Renal cortical epithelial cell (primary cell): ENCODE measurements around the gene PPP4R1. TPM values are rescaled to one million over a fixed set of nuclear protein-coding genes. Genes with fewer than 3 reads are reported as not detected.
"Not testable (repeated sequence)": the region's sequence is repeated elsewhere in the genome, so short reads cannot be mapped to it uniquely, and the experiment has no call there.

Experiments used
- DNase-seq: peaks from one replicate; pipeline ENCODE4 v3.0.0-alpha.2; 2011; ENCODE audit warnings: low read depth
- total RNA-seq: library from RNA; depleted of rRNA; stranded (reverse); fragments of >200 nt; gene quantifications from 2 replicates; pipeline ENCODE4 v1.2.3, GENCODE V29; 2014

Gene PPP4R1, protein sequence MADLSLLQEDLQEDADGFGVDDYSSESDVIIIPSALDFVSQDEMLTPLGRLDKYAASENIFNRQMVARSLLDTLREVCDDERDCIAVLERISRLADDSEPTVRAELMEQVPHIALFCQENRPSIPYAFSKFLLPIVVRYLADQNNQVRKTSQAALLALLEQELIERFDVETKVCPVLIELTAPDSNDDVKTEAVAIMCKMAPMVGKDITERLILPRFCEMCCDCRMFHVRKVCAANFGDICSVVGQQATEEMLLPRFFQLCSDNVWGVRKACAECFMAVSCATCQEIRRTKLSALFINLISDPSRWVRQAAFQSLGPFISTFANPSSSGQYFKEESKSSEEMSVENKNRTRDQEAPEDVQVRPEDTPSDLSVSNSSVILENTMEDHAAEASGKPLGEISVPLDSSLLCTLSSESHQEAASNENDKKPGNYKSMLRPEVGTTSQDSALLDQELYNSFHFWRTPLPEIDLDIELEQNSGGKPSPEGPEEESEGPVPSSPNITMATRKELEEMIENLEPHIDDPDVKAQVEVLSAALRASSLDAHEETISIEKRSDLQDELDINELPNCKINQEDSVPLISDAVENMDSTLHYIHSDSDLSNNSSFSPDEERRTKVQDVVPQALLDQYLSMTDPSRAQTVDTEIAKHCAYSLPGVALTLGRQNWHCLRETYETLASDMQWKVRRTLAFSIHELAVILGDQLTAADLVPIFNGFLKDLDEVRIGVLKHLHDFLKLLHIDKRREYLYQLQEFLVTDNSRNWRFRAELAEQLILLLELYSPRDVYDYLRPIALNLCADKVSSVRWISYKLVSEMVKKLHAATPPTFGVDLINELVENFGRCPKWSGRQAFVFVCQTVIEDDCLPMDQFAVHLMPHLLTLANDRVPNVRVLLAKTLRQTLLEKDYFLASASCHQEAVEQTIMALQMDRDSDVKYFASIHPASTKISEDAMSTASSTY
- total RNA-seq = 152 and 166 TPM in 2 replicates

GRCh38 chr18:9614401-9615279, at the start of gene PPP4R1:
Gene PPP4R1 (minus strand): TSS chr18:9614559. CDS start chr18:9614484, 75 bp downstream.
- DNase-seq = peak; percentile 56

- peak; percentile 33 for DNase-seq
Measured at GRCh38 chr18:9663377-9663776, 49.0 kb upstream of the PPP4R1 start.

GRCh38 chr18:9661564-9661963, 47.2 kb upstream of the PPP4R1 start:
- no peak for DNase-seq

DNA sequence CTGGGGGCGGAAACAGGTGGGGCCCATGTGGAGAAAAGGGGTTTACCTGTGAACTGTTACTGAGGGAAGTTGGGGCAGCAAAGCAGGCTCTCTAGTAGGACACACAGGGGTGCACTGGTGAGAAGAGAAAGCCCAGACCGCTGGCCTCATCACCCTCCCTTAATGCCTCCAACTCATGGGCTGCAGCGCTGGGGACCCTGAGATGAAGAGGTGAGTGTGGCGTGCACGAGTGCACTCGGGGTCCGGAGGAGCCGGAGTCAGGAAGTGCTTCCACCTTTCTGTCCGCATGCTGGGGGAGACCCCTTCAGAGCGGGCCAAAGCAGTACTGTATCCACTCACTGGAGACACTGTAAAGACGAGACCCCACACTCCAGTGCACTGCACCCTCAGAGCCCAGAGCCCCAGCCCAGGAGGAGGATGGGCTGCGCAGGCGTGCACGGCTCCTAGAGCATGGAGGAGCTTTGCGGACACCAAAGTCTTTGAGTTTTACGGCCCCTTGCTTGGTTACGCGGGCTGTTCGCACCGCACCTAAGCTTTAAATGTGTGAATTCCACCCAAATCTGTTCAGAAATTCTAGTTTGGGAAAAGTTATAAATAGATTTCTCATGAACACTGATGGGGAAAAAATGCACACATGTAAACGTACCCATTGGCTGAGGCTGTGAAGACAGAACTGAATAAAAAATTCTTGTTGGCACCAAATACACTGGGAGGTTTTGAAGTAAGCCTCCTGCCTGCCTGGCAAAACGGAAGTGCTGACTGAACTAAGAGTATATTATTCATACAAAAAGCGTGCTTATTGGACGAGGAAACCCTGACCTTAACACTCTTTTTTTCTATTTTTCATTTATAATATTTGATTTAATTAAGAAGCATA, 45.4 kb upstream of the PPP4R1 start:
- no peak for DNase-seq

GRCh38 chr18:9658087-9658641, 43.8 kb upstream of the PPP4R1 start:
- peak; percentile 72 for DNase-seq

DNA sequence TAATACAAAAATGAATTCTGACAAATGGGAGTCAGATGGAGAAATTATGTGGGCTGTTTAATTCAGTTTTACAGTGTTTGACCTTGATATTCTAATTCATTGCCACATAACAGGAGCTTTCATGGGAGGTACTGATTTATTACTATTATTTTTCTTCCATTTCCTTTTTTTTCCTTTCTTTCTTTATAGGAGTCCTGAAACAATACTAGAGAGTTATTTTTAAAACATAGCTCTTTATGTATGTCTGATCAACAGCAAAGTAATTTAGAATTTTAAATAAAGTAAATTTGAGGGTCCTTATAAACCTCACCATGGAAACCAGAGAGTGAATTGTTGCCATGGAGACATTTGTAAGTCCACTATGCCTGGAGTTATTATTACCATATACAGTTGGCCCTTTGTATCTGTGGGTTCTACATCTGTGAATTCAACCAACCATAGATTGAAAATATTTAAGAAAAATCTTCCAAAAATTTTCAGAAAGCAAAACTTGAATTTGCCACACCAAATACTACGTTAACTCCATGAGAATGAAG, 40.9 kb upstream of the PPP4R1 start:
- DNase-seq = no peak

- peak; percentile 46 for DNase-seq
Measured at GRCh38 chr18:9653390-9653789, 39.0 kb upstream of the PPP4R1 start.

DNA sequence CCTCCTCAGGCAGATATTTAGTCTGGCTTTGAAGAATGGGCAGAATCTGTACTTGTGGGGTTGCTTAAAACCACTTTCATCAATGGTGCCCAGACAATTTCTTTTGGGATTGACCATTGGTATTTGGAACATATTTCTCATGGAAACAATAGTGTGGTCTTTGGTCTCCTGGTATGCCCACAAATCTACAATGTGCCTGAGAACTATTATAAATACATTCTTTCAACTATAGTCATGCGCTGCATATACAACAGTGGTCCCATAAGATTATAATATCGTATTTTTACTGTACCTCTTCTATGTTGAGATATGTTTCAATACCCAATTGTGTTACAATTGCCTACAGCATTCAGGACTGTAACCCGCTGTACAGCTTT, 34.8 kb upstream of the PPP4R1 start:
- DNase-seq = no peak

DNA sequence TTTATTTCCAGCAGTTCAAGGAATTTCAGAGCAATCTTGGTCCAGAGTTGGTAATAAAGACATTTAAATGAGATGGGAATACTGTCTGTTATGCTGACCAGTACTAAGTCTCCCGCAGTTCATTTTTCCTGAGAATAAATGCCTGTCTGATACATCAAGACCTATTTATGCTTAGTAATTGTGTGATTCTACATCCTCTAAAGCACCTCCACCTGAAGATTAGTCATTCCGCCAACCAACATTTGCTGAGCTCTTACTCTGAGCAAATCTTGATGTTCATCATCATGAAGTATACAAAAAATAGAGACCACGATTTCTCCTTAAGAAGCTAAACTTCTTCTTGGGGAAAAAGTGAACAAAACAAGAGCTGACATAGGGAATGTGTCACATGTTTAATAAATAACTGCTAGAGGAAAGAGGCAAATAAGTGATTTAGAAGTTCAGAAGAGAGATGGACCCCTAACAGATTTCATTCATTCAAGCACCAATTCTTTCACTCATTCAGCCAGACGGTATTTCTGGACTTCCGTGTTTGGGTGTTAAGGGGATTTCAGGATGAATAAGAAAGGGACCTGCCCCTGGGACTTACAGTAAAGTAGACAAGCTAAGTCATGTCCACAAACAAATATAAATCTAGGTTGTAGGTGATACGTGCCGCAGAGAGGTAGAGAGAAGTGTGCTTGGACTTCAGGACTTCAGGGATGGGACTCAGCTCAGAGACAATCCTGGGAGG, 34.2 kb upstream of the PPP4R1 start:
- peak; percentile 32 for DNase-seq

DNA sequence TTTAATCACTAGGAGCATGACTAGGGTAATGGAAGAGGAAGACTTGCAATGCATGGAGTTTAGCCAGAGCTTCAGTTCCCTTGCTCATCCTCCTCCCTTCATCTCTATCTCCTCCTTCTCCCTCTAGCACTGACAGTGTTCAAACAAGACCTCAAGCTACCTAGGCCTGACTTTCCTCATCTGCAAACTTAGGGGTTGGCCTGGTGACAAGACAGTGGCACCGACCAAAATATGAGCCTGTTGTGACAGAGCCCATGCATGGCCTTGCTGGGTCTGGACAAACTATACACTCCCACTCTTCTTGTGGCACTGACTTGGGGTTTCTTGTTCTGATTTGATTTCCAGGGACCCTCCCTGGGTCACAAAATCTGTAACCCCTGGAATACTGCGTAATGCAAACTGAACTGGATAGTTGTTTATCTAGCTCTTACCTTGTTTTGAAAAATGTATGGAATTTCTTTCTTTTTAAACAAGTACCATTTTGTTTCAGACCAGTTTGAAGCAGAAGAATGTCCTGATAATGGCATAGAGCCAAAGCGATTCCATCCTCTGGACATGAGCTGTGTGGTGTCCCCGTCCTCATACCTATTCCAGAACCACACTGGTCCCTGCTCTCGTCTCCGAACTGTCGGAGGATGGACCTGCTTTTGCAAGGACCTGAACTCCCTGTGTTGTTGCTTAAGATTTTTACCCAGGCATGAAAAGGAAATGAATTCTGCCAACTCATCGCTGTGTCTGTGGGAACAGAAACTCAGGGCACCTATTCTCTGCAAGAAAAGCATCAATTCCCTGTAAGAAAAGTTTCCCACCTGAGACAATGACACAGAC, 33.4 kb upstream of the PPP4R1 start:
- peak; percentile 65 for DNase-seq

GRCh38 chr18:9643549-9643948, 29.2 kb upstream of the PPP4R1 start:
- peak; percentile 99 for DNase-seq

DNA sequence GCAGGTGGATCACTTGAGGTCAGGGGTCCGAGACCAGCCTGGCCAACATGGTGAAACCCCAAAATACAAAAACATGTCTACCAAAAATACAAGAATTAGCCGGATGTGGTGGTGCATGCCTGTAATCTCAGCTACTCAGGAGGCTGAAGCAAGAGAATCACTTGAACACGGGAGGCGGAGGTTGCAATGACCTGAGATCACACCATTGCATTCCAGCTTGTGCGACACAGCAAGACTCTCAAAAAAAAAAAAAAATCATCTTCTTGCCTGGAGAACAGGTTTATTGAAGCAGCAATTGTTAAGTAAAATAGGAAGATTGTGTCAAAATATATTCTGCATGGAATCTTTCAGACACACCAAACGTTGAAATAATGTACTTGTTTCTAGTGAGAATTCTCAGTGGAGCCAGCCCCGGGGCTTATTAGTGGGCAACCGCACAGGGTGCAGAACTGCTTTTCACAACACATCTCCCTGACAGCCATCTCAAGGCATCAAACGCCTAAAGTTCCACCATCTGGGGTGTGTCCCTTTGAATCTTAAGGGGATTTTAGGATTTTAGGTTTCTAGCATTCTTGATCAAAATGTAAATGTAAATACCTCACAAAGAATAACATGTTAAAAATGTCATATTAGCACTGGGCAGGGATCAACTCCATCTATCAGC, 28.6 kb upstream of the PPP4R1 start:
- peak; percentile 25 for DNase-seq

DNA sequence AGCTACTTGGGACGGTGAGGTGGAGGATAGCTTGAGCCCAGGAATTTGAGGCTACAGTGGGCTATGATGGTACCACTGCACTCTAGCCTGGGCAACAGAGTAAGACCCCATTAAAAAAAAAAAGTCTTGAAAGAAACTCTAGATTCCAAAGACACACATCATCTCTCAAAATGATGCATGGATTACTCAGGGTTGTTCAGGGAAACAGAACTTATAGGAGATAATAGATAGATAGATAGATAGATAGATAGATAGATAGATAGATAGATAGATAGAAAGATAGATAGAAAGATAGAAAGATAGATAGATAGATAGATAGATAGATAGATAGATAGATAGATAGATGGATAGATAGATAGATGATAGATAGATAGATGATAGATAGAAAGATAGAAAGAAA, 26.7 kb upstream of the PPP4R1 start:
- not testable (repeated sequence) for DNase-seq

GRCh38 chr18:9638886-9639285, 24.5 kb upstream of the PPP4R1 start:
- DNase-seq = no peak

DNA sequence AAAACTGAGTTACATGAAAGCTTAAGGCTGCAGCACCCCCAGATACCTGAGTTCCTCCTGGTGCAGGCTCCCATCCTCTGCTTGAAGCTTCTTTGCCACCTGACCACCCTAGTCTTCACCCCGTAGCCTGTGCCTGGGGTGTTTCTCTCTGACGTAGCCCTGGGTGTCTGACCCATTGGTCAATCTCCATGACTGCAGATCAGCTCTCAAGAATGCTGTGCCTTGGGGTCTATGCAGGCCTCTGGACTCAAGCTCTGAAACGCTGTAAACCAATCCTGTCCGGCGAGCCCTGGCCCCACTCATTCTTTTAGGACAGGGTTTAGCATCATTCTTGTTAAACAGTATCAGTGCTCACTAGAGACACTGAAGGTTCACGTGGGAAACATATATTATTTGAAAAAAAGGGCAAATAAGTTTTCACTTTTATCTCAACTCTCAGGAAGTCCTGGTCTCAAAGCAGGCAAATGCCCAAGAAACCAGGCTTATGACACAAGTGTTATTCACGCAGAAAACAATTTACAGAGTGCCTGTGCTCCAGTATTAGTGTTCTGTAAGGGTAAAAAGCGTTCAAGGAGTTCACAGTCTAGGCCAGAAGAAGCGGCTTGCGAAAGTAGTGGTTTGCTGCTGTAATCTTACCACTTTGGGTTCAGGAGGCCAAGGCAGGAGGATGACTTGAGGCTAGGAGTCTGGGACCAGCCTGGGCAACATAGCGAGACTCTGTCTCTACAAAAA, 22.8 kb upstream of the PPP4R1 start:
- DNase-seq = no peak

DNA sequence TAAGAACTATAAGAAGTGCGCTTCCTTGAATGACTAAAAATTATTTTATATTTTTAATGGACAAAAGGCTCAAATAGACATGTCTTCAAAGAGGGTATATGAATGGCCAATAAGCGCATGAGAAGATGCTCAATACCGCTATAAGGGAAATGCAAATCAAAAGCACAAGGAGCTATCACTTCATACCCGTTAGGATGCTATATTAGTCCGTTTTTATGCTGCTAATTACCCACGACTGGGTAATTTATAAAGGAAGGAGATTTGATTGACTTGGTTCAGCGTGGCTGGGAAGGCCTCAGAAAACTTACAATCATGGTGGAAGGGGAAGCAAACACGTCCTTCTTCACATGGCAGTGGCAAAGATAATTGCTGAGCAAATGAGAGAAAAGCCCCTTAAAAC, 20.5 kb upstream of the PPP4R1 start:
- no peak for DNase-seq

DNA sequence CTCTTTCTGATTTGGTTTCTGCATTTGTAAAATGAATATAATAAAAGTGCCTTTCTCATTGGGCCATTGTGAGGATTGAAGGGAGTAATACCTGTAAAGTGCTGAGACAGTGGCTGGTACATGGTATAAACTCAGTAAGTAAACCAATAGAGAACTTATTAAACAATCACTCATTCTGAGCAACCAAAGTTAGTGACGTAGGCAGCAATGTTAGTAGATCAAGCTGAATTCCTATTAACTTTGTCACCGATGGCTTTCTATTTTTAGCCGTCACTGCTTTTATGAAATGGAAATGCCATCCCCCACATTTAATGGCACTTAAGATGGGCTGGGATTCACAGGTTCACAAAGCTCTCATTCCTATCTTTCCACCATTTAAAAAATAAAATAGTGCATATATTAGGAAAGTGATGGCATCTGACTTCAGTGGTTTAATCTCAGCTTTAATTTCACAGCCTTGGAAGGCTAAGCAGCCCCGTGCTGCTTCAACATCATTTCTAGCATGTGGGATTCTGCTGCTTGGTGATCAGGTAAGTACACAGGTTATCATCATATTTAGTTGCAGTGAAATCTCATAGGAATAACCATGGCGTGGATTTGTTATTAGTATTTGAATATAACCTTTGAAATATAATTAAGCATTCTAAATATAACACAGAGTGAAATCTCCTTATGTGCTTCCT, 17.6 kb upstream of the PPP4R1 start:
- peak; percentile 97 for DNase-seq
